ENCODE measurements around the gene TDRD12.

DNA sequence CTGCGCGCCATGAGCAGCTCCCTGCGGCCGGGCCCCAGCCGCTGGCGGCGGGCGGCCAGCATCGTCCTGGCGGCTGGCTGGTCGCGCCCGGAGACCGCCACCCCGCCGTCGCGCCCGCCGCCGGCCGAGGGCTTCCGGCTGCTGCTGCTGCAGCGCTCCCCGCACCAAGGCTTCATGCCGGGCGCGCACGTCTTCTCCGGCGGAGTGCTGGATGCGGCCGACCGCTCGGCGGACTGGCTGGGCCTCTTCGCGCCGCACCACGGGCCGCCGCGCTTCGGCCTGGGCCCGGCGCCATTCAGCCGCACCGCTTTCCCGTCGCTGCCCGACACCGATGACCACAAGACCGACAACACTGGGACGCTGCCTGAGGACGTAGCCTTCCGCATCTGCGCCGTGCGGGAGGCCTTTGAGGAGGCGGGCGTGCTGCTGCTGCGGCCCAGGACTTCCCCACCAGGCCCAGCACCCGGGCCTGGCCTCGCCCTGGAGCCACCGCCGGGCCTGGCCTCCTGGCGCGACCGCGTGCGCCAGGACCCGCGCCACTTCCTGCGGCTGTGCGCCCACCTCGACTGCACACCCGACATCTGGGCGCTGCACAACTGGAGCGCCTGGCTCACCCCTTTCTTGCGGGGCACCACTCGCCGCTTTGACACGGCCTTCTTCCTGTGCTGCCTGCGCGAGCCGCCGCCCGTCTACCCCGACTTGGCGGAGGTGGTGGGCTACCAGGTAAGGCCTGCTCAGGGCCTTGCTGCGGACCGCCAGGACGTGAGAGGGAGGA lies 27.4 kb upstream of the TDRD12 start:
- TF ChIP-seq, protein P1, sequence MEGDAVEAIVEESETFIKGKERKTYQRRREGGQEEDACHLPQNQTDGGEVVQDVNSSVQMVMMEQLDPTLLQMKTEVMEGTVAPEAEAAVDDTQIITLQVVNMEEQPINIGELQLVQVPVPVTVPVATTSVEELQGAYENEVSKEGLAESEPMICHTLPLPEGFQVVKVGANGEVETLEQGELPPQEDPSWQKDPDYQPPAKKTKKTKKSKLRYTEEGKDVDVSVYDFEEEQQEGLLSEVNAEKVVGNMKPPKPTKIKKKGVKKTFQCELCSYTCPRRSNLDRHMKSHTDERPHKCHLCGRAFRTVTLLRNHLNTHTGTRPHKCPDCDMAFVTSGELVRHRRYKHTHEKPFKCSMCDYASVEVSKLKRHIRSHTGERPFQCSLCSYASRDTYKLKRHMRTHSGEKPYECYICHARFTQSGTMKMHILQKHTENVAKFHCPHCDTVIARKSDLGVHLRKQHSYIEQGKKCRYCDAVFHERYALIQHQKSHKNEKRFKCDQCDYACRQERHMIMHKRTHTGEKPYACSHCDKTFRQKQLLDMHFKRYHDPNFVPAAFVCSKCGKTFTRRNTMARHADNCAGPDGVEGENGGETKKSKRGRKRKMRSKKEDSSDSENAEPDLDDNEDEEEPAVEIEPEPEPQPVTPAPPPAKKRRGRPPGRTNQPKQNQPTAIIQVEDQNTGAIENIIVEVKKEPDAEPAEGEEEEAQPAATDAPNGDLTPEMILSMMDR (IDR thresholded peaks at IDR 0.05; ENCODE audit: low read depth, low read length), result no peak
- TF ChIP-seq POLR2A (IDR thresholded peaks at IDR 0.05; ENCODE audit: extremely low read depth, insufficient read length), result peak; percentile 34

Data from NB4 (cell line).